ENCODE measurements around the gene TOMM20. TPM values are rescaled to one million over a fixed set of nuclear protein-coding genes. Genes with fewer than 3 reads are reported as not detected.

Gene TOMM20
- total and polyA plus RNA-seq, 2 experiments from 2014 or later: 75.7 to 103 TPM

GRCh38 chr1:235139315-235139714, 10.7 kb upstream of the TOMM20 start:
- Histone ChIP-seq H3K4me2 (ENCODE audit: unreplicated experiment) (no peak overlapping the region), H3K9me3 (ENCODE audit: low read depth) (no peaks in the 10 kb centered on the region), H3K36me3 (ENCODE audit: low read depth) (peaks cover 45% of the 10 kb centered on the region), H3K27me3 (replicated peaks; ENCODE audit: insufficient read depth) (no peaks in the 10 kb centered on the region), H3K27ac (no peak overlapping the region), H2AFZ (no peak overlapping the region), H3F3A (ENCODE audit: insufficient read depth) (peaks cover 12% of the 10 kb centered on the region), H3K4me3 (no peak overlapping the region), H3K79me2 (ENCODE audit: insufficient read depth) (peaks cover 51% of the 10 kb centered on the region), H3K4me1 (ENCODE audit: insufficient read depth) (no peaks in the 10 kb centered on the region), H4K20me1 (ENCODE audit: insufficient read depth) (no peaks in the 10 kb centered on the region), H3K9me2 (ENCODE audit: insufficient read depth) (no peaks in the 10 kb centered on the region), H3K9ac (no peak overlapping the region)
- TF ChIP-seq EZH2phosphoT487 (IDR thresholded peaks at IDR 0.05; ENCODE audit: insufficient read depth, low read depth) (no peak), EZH2 (IDR thresholded peaks at IDR 0.05; ENCODE audit: insufficient read depth, poor library complexity, severe bottlenecking) (no peak)
- no peak for DNase-seq
- WGBS, 2 experiments (ENCODE audit: low coverage in 1 of 2, low lambda C conversion rate in 2 of 2, missing lambda C conversion rate in 2 of 2): 90 to 94% methylated on average over 5 of the region's 5 CpGs
- in situ Hi-C loops (cut with MboI): no loop called here

DNA sequence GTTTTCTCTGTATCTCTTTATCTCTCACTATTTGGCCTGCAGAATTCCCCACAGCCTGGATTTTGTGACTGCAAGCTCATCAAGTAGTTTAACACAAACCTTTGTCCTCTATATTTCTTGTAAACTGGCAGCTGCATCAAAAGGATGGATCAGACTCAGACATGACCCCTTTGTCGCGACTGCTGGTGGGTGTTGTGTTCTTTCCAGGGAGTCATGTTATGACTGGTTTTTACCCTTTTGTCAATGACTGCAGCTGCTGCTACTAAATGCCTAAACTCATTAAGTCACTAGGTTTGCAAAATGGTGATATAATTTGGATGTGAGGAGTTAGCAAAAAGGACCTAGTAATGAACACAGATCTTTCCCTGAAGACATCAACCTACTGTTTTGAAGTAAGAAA, 10.2 kb upstream of the TOMM20 start:
- H3K9me2 ChIP-seq (ENCODE audit: insufficient read depth): no peaks in the 10 kb centered on the region
- no peaks in the 10 kb centered on the region for H3K9me3 ChIP-seq (ENCODE audit: low read depth)
- peaks cover 46% of the 10 kb centered on the region for H3K79me2 ChIP-seq (ENCODE audit: insufficient read depth)
- peaks cover 12% of the 10 kb centered on the region for H3F3A ChIP-seq (ENCODE audit: insufficient read depth)
- TF ChIP-seq EZH2 (IDR thresholded peaks at IDR 0.05; ENCODE audit: insufficient read depth, poor library complexity, severe bottlenecking): no peak
- no peak for TF ChIP-seq EZH2phosphoT487 (IDR thresholded peaks at IDR 0.05; ENCODE audit: insufficient read depth, low read depth)
- no peak for DNase-seq
- no peaks in the 10 kb centered on the region for H4K20me1 ChIP-seq (ENCODE audit: insufficient read depth)
- no peaks in the 10 kb centered on the region for H3K27me3 ChIP-seq (replicated peaks; ENCODE audit: insufficient read depth)
- H3K4me2 ChIP-seq (ENCODE audit: unreplicated experiment): no peak overlapping the region
- no peak overlapping the region for H3K9ac ChIP-seq
- no peak overlapping the region for H3K4me3 ChIP-seq
- 88% methylated on average over 2 of the region's 2 CpGs for WGBS, 2 experiments (ENCODE audit: low coverage in 1 of 2, low lambda C conversion rate in 2 of 2, missing lambda C conversion rate in 2 of 2)
- in situ Hi-C loops (cut with MboI): no loop called here
- no peaks in the 10 kb centered on the region for H3K4me1 ChIP-seq (ENCODE audit: insufficient read depth)
- H2AFZ ChIP-seq: no peak overlapping the region
- H3K36me3 ChIP-seq (ENCODE audit: low read depth): peaks cover 46% of the 10 kb centered on the region
- H3K27ac ChIP-seq: no peak overlapping the region

DNA sequence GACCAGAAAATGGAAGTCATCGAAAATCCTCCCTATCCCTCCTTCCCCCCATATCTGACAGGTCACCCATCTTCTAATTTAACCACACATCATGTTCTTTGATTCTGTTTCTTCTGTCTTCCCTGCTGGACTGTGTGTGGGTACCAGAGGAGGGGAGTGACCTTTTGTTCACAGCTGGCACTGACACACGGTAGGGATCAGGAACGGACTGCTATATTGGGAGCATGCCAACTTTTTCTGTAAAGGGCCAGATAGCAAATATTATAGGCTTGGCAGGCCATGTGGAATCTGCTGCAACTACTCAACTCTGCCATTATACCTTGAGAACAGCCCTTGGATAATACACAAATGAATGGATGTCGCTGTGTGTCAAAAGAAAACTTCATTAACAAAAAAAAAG, 7.5 kb upstream of the TOMM20 start:
- DNase-seq: no peak
- no peaks in the 10 kb centered on the region for H3K4me1 ChIP-seq (ENCODE audit: insufficient read depth)
- peaks cover 34% of the 10 kb centered on the region for H3K36me3 ChIP-seq (ENCODE audit: low read depth)
- H3K9me3 ChIP-seq (ENCODE audit: low read depth): no peaks in the 10 kb centered on the region
- H3K27ac ChIP-seq: no peak overlapping the region
- WGBS, 2 experiments (ENCODE audit: low coverage in 1 of 2, low lambda C conversion rate in 2 of 2, missing lambda C conversion rate in 2 of 2): 58% methylated on average over 4 of the region's 4 CpGs
- no peaks in the 10 kb centered on the region for H3K27me3 ChIP-seq (replicated peaks; ENCODE audit: insufficient read depth)
- H3K9me2 ChIP-seq (ENCODE audit: insufficient read depth): no peaks in the 10 kb centered on the region
- no peaks in the 10 kb centered on the region for H4K20me1 ChIP-seq (ENCODE audit: insufficient read depth)
- H3K9ac ChIP-seq: no peak overlapping the region
- H3K79me2 ChIP-seq (ENCODE audit: insufficient read depth): peaks cover 21% of the 10 kb centered on the region; the same call in 1 of the 2 replicates
- no peak overlapping the region for H3K4me3 ChIP-seq
- no peak overlapping the region for H3K4me2 ChIP-seq (ENCODE audit: unreplicated experiment)
- H2AFZ ChIP-seq: no peak overlapping the region
- peaks cover 29% of the 10 kb centered on the region for H3F3A ChIP-seq (ENCODE audit: insufficient read depth)
- in situ Hi-C loops (cut with MboI): no loop called here
- TF ChIP-seq EZH2phosphoT487 (IDR thresholded peaks at IDR 0.05; ENCODE audit: insufficient read depth, low read depth) (no peak), EZH2 (IDR thresholded peaks at IDR 0.05; ENCODE audit: insufficient read depth, poor library complexity, severe bottlenecking) (no peak)

GRCh38 chr1:235134171-235134570, 5.5 kb upstream of the TOMM20 start:
- H3K27ac ChIP-seq: no peak overlapping the region
- H3K36me3 ChIP-seq (ENCODE audit: low read depth): peaks cover 33% of the 10 kb centered on the region
- no peaks in the 10 kb centered on the region for H3K27me3 ChIP-seq (replicated peaks; ENCODE audit: insufficient read depth)
- TF ChIP-seq EZH2phosphoT487 (IDR thresholded peaks at IDR 0.05; ENCODE audit: insufficient read depth, low read depth) (no peak), EZH2 (IDR thresholded peaks at IDR 0.05; ENCODE audit: insufficient read depth, poor library complexity, severe bottlenecking) (no peak)
- in situ Hi-C loops (cut with MboI): no loop called here
- no peak overlapping the region for H3K4me3 ChIP-seq
- no peak overlapping the region for H3K9ac ChIP-seq
- H3K9me3 ChIP-seq (ENCODE audit: low read depth): no peaks in the 10 kb centered on the region
- H2AFZ ChIP-seq: no peak overlapping the region
- no peak overlapping the region for H3K4me2 ChIP-seq (ENCODE audit: unreplicated experiment)
- 96 to 97% methylated on average over 12 of the region's 12 CpGs for WGBS, 2 experiments (ENCODE audit: low coverage in 1 of 2, low lambda C conversion rate in 2 of 2, missing lambda C conversion rate in 2 of 2)
- H3K9me2 ChIP-seq (ENCODE audit: insufficient read depth): no peaks in the 10 kb centered on the region
- H3K4me1 ChIP-seq (ENCODE audit: insufficient read depth): no peaks in the 10 kb centered on the region
- peaks cover 15% of the 10 kb centered on the region; the same call in 1 of the 2 replicates for H3K79me2 ChIP-seq (ENCODE audit: insufficient read depth)
- peaks cover 39% of the 10 kb centered on the region for H3F3A ChIP-seq (ENCODE audit: insufficient read depth)
- no peaks in the 10 kb centered on the region for H4K20me1 ChIP-seq (ENCODE audit: insufficient read depth)
- DNase-seq: no peak

DNA sequence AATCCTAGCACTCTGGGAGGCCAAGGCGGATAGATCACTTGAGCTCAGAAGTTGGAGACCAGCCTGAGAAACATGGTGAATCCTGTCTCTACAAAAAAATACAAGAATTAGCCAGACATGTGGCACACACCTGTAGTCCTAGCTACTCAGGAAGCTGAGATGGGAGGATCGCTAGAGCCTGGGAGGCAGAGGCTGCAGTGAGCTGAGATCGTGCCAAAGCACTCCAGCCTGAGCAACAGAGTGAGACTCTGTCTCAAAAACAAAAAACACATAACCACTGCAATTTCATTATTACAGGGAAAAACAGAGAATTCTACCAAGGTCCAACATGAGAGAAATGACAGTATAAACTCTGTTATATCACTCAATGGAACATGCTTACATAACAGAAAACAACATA, 4.4 kb upstream of the TOMM20 start:
- Histone ChIP-seq H2AFZ (no peak overlapping the region), H3K36me3 (ENCODE audit: low read depth) (peaks cover 30% of the 10 kb centered on the region), H3K9ac (no peak overlapping the region), H3F3A (ENCODE audit: insufficient read depth) (peaks cover 41% of the 10 kb centered on the region), H3K79me2 (ENCODE audit: insufficient read depth) (peaks cover 10% of the 10 kb centered on the region), H3K9me2 (ENCODE audit: insufficient read depth) (no peaks in the 10 kb centered on the region), H3K27me3 (replicated peaks; ENCODE audit: insufficient read depth) (no peaks in the 10 kb centered on the region), H3K4me2 (ENCODE audit: unreplicated experiment) (no peak overlapping the region), H3K4me1 (ENCODE audit: insufficient read depth) (no peaks in the 10 kb centered on the region), H3K9me3 (ENCODE audit: low read depth) (no peaks in the 10 kb centered on the region), H4K20me1 (ENCODE audit: insufficient read depth) (no peaks in the 10 kb centered on the region), H3K4me3 (no peak overlapping the region), H3K27ac (no peak overlapping the region)
- no peak for DNase-seq
- in situ Hi-C loops (cut with MboI): no loop called here
- 44 to 50% methylated on average over 3 of the region's 3 CpGs for WGBS, 2 experiments (ENCODE audit: low coverage in 1 of 2, low lambda C conversion rate in 2 of 2, missing lambda C conversion rate in 2 of 2)
- TF ChIP-seq EZH2 (IDR thresholded peaks at IDR 0.05; ENCODE audit: insufficient read depth, poor library complexity, severe bottlenecking) (no peak), EZH2phosphoT487 (IDR thresholded peaks at IDR 0.05; ENCODE audit: insufficient read depth, low read depth) (no peak)
